GM18517 (cell line): ENCODE results near the gene FOXP1.

ENCODE experiments used
- ATAC-seq: cut with Tn5 transposase; IDR thresholded peaks from one replicate; pipeline ENCODE4 v1.9.1; 2021; ENCODE audit warnings: mild to moderate bottlenecking, moderate library complexity; ENCODE audit not compliant: unreplicated experiment

FOXP1 gene

DNA sequence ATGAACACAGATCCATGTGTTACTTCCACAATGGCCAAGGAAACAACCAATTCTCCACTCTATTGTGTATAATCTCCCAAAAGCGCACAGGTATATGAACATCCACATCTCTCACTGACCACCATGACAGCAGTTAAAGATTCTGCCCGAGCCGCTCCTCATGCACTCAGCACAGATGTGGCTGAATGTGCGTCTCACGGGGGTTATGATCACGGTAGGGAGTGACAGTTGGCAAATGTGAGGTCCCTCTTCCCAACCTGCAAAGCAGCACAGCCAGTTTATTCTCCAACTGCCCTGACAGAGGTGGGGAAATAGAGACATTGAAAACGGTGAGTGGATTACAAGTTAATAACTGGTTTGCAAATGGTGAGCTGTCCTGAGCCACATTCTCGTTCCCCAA is 17.6 kb downstream of the FOXP1 start:
- ATAC-seq: no peak

DNA sequence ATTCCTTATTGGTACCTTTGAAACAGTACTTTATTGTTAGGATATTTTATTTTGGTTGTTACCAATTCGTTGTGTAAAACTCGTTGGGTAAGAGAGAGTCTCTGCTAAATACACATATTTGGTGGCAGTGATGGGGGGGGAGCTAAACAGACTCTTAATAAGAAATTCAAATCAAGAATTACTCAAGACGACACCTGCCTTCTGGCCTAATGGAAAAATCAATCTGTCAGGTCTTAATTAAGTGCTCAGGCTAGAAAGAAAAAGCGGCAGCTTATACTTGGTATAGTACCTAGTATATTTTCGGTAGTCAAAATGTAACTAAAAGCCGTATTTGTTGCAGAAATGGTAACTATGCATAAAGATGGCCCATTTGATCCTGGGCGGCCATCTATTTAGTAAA is 18.2 kb downstream of the FOXP1 start:
- ATAC-seq: no peak

DNA sequence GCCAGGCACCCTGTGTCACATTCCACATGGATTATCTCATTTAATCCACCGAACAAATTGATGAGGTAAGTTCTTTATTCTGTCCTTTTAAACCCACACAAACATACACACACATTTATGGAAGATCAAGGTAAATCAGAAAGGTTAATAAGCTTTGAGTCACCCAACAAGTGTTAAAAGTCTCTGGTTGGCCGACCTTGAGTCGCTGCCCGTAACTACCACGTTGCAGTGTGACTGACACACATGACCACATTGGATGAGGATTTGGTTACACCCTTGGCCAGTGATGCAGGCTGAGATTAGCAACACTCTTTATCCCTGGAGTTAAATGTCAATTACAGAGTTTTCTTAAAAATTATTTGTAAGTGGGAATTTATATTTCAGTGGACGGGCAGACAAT is 19.2 kb downstream of the FOXP1 start:
- ATAC-seq: peak; percentile 34

DNA sequence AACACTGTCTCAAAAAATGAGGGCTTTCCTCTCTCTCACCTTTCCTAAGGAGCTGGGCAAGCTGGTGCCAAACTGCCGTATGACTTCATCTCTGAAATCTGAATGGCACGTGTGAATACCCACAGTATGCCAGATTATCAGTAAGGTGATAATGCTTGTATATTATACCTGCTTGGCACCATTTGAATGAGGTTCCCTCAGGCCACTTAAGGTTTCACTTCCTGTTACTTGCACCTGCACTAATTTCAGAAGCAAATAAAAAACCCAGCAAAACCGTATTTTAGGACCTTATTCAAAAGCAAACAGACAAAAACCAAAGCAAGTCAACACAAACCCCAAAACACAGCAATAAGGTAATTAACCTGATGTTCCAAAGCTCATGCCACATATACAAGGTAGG is 19.7 kb downstream of the FOXP1 start:
- ATAC-seq: peak; percentile 93

DNA sequence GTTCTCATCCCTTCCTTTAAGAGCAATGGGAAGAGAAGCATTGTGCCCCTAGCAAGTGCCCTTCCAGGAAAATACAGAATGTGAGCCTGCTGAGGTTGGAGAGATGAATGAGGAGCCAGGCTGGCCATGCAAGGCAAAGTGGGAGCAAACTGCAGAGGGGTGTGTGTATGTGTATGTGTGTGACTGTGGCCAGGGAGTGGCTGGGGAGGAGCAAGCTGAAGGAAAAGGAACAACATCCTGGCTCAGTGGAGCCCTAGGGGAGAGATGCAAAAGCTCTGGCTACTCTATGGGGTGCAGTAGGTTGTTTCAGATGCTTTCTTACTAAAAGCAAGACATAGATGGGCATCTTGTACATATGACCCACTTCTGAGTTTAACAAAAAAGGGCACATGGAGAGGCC is 20.6 kb downstream of the FOXP1 start:
- ATAC-seq: no peak

DNA sequence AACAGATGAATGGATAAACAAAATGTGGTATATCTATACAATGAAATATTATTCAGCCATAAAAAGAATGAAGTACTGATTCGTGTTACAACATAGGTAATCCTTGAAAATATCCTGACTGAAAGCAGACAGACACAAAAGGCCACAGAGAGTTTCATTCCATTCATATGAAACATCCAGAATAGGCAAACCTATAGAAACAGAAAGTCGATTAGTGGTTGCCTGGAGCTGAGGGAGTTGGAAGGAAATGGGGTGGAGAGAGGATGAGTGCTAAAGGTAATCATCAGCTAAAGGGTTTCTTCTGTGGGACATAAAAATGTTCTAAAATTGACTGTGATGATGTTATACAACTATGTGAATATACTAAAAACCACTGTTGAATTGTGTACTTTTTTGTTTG is 22.9 kb downstream of the FOXP1 start:
- ATAC-seq: no peak

DNA sequence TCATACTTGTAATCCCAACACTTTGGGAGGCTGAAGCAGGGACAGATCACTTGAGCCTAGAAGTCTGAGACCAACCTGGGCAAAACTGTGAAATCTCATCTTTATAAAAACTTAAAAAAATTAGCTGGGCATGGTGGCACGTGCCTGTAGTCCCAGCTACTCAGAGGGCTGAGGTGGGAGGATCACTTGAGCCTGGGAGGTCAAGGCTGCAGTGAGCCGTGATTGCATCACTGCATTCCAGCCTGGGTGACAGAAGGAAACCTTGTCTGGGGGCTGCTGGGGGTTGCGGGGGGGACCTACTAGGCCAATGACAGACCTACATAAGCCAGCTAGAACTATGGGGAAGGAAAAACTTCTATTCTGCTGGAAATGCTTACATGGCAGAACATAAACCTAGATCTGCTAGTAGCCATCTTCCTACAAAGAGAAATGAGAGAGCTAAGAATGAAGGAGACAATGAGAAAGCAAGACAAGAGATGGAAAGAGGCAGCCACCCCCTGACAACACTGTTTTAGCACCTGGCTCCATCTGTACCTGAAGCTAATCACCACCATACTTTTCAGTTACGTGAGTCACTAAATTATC is 23.9 kb downstream of the FOXP1 start:
- ATAC-seq: no peak

DNA sequence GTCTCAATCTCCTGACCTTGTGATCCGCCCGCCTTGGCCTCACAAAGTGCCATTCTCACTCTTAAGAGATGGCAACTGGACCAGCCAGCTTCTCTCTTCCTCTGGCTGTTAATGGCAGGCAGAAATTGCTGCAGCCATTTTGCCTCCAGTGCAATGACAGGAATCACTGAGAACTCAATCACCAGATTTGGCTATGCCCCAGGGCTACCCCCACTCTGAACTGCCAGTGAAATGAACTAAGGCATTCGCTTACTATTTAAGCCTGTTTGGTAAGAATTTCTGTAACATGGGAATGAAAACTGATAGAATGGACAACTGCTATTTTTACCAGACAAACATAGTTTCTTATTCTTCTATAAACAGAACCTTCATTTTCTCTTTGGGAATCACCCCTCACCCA is 24.5 kb downstream of the FOXP1 start:
- ATAC-seq: no peak

DNA sequence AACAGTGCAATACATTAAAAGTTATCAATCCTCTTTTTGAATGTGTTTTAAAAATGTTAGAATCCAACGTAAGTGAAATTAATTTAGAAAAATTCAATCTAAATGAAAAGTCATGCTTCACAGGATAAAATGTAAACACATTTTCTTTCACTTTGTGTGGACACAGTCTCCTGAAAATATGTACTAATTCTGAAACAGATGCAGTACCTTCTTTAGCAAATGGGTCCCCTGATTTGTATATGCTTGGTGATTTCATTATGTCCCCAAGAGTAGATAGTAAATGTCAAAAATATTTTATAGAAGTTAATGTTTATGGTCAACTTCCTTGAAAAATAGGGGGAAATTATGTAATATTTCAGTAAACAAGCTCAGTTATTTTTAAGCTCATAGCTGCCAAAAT is 28.9 kb downstream of the FOXP1 start:
- peak; percentile 65 for ATAC-seq

DNA sequence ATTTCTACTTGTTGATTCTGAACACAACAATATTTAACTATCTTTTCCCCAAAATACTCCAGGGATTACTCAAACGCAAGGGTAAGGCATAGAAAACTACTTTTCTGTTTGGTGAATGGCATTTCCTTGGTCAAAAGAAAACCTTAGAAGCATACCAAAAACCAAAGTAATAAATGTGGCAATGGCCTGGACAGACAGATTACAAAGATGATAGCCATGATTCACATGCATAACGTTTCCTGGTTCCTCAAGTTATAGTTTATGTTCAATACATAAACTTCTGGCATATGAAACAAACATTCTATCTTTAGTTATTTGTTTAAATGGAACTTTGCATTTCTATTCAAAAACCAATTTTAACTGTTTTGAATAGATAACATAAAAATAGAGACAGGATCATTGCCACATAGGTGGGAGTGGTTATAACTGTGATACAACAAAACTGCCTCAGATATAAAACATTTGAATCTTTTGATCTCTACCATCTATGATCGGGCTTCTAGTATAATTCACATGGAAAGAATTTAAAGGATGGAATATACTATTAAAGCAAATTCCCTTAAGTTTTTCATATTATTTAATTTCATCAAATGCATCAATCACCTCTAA is 32.1 kb downstream of the FOXP1 start:
- ATAC-seq: no peak

DNA sequence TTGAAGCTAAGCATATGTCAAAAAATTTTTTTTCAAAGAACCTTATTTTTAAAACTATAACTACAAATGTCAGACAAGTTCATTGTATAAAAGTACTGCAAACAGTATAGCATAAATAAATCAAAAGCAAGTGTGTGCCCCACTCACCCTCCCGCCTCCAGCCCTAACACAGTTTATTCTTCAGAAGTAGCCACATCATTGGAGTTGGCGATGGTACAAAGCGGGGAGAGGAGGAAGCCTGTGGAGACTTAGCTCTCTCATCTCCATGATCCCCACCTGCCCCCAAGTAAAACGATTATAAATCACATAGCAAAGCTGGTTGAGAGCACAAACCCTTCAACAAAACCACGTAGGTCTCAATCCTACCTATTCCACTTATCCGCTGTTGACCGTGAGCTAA is 33.6 kb downstream of the FOXP1 start:
- ATAC-seq: no peak

DNA sequence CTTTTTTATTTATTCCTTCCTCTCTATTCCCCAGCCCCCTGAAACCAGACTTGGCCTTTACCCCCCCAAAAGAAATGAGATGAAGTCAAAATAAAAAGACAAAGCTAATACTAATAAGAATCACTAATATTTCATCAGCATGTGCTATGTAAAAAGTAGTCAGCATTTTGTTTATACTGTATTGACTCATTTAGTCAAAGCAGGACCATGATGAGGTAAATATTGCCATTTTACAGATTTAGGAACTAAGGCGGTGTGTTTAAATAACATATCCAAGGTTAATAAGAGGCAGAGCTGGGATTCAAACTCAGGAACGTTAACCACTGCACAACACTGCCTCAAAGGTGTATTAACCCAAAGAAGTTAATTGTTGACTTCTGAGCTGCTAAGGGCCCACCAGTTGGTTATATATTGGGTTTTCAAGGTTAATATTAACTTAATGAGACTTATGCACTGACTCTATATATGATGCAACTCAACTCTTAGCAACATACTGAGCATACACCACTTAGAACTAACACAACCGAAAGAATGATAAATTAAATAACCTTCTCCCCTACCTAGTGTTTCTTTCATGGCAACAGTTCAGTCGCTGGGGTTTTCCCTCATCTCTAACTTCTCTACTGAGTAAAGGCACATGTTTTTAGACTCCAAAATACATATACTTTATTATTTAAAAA is 34.7 kb downstream of the FOXP1 start:
- peak; percentile 88 for ATAC-seq

DNA sequence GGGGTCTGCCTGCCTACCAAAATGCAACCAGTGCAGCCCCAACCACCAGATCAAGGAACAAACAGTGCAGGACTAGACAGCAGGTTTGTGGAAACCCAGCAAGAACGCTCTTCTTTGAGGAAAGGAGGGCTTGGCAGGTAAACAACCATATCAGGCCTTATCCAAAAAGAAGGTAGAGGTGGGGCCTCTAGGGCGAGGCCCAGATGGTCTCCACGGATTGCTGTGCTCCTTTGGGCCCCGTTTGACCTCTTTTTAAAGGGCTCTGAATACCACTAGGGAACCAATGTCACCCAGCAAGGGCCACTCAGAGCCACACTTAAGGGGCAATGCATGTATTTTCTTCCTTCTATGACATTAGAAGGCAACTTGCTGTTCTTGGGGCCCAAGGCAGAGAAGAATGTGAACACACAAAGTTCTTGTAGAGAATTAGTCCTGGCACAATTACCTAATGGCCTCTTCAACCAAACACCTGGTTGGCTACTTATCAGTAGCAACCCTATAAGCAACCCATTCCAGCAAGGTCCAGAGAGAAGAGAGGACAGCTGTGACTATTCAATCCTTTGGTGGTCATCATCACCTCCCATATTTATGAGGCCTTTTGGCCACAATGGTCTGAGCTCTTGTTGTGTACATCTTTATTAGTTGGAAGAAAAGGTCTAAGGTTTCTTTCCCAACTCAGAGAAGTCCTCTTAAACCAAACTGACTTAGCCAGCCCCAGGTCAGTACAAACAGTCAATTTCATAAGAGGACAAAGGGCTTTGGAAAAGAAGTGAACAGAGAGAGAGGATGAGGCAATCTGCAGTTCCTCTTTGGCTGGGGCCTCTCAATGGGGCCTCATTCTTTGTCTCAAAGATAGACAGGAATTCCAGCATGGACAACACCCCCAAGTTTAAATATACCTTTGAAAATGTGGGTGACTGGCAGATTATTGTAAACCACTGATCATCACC is 36.0 kb downstream of the FOXP1 start:
- ATAC-seq: no peak

DNA sequence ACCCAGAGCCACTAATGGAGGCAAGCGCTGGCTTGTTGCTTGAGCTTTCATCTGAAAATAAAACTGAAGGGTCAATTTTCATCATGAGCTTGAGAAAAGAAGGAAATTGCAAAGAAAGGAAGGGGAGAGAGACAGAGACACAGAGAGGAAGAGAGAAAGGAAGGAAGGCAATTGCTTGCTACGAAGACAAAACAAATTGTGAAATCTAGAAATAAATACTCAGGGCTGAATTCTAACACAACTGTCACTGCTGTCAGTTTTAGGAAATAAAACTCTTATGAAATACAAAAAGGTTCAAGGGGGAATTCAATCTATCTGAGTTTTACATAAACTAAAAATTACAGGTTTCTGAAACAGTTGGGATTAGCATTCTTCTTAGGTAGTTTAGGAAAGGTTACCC is 36.7 kb downstream of the FOXP1 start:
- ATAC-seq: no peak

DNA sequence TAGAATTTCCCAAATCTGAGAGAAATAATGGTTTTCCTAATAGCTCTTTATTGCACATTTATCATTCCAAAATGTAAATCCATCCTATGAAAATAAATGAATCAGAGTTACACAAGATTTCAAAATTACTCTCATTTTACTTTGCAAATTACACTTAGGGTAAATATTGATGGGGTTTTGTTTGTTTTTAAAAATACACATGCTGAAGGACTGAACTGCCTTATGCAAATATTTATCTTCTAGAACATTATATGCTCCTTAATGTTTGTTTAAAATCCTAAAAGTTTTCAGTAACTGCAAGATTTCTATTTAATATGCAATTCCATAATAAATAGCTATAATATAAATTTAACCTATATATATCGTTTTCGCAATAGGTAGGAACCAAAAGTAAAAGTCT is 38.2 kb downstream of the FOXP1 start:
- no peak for ATAC-seq

DNA sequence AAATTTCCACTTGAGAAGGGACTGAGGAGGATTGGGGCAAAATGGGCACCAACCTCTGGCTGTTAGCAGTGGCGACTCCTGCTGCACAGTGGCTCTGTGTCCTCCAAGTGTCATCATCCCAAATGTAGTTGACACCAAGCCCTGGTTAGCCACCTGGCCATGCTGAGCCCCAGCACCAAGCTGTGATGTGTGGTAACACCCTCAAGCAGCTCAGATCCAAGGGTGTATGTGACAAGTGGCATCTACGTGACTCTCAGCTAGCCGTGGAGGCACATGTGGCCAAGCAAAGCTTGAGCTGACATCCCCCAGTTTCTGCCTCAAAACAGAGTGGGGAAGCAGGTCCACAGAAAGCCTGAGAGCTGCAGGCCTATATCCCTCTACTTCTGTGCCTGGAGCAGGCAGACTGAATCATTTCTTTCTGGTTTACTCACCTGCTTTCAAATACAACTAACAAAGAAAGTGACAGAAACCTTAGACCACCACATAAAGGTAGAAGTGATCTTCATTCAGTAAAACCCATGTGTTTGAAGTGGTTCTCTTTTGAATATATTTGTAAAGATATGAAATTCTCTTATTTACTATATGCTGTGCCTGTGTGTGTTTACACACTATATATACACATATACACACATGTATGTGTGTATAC is 40.0 kb downstream of the FOXP1 start:
- no peak for ATAC-seq

DNA sequence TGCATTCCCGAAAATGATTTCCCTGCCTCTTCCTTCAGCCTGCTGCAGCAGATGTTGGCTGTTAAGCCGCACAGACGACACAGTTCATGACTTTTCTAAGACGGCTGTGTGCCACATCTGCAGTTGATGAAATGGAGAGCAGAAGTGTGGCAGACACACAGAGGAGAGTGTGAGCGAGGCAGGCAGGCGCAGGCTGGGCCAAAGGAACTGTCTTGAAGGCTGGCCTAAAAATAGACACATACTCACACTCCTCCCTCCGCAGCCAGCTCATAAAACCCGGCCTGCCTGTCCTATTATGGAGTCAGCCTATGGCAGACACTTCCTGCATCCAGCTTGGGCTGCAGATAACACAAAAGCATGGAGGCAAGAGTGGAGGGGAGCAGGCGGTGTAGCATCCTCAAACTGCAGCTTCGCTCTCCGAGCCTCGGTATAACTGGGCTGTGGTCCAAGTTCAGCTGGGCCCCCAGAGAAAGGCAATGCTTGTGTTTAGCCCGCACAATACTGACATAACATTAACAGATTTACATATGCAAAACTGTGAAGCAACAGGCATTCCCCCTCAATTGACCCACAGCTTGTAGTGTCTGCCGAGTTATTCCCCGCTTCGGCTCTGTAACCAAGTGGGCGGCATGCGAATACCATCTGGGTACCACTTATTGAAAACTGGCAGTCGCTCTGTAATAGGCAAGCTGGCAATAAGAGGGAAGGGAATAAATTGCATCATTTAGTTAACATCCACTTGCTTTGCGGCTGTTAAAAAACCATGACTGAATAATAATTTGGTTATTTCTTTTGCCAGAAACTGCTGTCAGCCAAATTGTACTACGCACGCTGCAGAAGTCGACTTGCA is 40.8 kb downstream of the FOXP1 start:
- ATAC-seq: peak; percentile 70

DNA sequence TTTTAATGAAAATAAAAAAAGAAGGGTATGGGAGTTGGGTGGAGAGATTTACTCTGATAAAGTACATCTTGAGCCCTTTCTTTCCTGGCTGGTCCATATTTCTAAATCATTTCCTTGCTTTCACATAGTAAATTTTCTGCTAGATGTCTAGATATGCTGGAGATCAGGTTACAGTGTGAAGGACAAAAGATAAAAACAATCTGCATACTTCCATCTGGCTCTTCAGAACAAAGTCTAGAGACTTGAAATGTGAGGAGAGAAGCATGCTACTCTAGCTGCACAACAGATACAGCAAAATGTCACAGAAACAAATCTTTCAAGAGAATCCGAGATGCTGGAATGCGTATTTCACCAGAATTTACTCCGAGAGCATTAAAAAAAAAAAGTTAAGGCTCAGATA is 42.2 kb downstream of the FOXP1 start:
- no peak for ATAC-seq

DNA sequence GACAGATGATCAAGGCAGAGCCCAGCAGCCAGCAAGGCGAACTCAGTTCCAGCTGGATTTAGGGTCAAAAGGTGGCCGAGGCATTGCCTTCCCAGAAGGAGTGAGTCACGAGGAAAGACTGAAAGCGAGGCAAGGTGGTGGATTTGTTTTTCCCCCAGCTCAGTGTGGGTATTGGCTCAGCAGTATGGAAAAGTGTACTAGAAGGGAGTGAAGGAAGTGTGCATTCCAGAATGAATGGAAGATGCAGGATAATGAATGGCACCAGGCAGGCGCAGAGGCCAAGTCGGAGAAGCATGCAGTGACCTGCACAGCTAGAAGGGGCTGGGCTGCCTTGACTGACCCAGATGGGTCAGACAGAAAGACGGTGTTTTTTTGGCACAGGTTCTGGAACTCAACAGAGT is 46.3 kb downstream of the FOXP1 start:
- no peak for ATAC-seq

DNA sequence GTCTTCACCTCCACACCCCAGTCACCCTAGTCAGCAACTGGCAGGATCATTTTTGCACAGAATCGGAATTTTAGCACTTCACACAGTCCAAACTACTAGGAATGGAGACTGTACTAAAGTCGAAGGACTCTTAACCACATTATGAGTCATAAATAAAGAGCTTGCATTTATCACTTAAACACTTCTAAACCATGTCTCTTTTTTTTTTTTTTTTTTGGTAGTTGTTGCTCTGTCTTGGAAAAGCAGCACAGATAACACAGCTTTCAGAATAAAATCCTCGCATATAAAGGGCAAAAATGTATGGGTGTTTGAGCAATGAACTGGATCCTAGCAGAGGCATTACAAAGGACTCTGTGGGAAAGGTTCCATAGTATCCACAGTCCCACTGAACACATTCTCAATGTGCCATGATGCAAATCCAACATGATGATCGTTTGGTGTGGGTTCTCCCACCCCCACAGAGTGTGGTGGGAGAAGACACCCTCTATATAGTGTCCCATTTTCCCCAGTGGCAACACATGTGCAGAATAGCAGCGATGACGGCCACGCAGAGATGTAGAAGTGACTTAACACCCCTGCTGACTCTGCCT is 47.1 kb downstream of the FOXP1 start:
- ATAC-seq: no peak
